ELR (cell line): ENCODE results near the gene CACNA1F.
A peak's percentile ranks its signal among the peaks of the same experiment; 100 is the strongest.

Source experiments
- DNase-seq: peaks from one replicate; pipeline ENCODE4 v3.0.0-alpha.2; 2015; ENCODE audit warnings: low read depth

CACNA1F gene

DNA sequence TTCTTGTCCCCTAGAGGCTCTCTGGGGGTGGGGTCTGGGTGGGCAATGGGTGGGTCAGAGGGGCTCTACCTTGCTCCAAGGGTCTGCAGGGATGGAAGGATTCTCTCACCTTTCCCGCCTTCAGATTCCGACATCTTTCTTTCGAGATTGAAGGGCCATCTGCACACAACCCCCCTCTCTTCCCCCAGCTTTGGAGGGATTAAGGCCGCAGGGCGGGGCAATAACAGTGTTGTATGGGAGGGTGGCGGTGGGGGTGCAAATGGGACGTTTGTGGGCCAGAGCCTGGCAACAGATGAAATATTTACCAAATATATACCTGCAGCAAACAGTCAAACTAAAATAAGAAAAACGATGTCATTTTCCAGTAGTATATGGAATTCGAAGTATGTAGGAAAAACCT lies at the start of gene CACNA1F:
Gene CACNA1F (minus strand): TSS at position 165 of the 400 bp plus-strand sequence. CDS start 31 bp downstream, at position 134.
- DNase-seq, result no peak

DNA sequence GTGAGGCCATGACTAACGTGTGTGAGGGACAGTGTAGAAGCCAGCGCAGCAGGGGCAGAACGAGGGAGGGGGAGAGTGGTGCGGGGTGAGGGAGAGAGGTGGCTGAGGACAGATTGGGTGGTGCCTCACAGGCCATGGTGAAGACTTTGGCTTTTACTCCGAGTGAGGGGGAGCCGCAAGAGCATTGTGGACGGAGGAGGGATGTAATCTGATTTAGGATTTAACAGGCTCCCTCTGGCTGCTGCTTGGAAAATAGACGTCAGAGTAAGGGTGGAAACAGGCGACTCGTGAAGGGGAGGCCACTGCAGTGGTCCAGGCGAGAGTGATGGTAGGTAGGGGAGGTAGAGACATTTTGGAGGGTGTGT lies 49.5 kb upstream of the CACNA1F start:
- peak; percentile 20 for DNase-seq

DNA sequence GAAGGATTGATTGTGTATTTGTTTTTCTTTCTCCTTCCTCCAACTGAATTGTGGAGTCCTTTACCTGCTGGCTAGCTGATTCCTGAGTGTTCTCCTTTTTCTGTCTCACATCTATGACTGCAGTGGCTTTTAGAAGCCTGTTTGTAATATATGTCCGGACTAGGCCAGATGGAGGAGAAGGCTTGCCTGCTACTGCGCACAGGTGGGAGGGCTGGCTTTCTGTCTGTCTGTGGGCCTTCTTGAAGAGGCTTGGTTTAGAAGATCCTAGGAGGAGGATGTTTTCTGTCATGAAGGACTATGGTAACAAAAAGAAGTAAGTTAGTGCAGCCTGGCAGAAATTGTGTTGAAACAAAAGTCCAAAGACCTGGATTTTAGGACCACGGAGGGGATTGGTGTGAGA lies 44.9 kb upstream of the CACNA1F start:
- DNase-seq, result no peak

DNA sequence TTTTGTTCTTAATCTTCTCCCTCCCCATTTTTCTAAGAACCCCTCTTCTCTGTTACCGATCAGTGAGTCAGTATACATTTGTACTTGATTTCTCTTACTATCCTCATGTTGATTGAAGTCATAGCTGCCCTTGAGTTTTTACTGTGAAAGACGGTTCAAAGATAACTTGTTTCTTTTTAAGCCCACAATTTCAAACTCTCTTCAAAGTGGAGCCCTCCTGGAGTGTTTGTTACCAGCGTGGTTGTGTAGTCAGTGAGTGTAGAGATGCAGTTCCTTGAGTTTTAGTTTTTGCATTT lies 44.3 kb upstream of the CACNA1F start:
- no peak for DNase-seq

DNA sequence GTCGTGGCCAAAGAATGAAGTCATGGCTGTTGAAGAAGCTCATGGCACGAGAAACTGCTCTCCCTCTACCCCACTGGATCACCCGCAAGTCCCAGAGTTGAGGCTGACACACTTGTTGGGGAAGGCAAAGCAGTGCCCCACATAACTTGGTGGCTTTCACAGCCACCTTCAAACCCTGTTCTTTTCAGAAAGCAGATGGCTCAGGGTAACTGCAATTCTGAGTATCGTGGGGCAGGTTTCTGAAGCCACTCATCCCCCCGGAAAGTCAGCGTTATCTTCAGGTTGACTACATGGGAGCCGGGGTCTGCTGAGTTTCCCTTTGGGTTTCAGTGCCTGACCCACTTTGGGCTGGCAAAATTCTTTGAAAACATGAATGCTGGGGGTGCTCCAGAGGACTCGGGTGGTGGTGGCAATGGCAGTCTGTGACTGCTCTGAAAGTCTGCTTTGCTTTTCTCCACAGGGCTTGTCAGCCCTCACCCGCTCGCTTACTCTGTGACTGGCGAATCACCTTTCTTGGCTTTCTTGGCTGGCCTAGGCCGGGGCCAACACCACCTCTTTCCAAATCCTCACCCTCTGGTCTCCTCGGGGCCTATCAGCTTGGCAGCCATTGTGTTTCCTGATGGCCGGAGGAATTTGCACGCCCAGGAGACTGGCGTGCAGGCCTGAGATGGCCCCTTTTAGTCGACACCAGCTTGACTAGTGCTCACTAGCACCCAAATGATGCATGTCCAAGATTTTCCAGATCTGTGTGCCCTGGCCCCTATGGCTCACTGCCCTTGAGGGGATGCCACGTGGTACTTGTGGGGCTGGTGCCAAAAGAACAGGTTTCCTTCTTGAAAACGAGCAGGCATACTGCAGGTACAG lies 43.8 kb upstream of the CACNA1F start:
- DNase-seq, result no peak

DNA sequence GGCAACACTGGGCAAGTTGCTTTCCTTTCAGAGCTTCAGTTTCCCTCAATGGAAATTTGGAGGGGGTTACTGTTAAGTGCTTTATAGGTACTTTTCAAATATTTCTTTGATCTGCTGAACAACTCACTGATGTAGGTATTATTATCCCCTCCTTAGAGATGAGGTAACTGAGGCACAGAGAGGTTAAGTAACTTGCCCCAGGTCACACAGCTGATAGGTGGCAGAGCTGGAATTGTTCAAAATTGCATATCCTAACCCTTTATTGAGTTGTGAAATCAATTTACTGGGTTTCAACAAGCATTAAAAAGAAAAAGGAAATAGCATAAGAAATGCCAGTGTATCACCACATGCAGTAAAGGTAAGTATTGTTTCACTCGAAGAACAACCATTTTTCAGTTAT lies 43.1 kb upstream of the CACNA1F start:
- DNase-seq, result no peak

DNA sequence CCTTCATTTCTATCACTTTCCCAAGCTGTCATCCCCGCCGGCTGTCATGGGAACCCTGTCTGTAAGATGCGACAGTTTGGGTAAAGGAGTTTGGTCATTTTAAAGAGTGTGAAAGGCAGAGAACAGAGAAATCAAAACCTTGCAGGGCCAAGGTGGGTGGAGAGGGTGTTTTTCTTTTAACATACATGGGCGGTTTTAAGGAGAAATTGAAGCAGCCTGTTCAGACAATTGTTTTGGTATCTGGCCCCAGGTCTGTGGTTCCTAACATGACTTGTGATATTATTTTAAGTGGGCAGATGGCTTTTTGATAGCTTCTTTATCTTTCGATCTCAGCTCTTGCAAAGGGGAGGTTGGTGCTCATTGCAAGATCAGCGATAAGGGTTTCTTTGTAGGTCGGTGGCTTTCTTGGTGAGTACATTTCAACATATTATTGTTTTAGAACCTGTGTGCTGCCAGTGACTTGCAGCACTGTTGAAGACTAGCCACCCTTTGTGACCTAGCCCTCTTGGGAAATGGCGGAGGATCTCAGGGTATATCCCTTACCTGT lies 40.1 kb upstream of the CACNA1F start:
- DNase-seq, result no peak

DNA sequence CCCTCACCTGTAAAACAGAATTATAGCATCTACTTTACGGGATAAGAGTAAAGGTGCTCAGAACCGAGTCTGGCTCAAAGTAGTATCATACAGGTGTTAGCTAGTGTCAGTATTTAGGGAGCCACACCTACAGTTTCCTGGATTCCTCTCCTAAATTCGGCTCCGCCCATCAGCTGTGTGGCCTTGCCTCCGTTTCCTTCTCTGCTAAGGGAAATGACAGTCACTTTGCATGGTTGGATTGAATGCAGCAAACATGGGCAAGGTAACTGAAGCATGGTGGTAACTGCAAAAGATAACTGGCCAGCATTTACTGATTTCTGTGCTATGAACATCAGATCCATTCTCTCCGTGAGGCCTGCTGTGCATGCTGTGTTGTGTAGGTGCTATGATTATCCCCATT lies 39.3 kb upstream of the CACNA1F start:
- DNase-seq, result no peak

DNA sequence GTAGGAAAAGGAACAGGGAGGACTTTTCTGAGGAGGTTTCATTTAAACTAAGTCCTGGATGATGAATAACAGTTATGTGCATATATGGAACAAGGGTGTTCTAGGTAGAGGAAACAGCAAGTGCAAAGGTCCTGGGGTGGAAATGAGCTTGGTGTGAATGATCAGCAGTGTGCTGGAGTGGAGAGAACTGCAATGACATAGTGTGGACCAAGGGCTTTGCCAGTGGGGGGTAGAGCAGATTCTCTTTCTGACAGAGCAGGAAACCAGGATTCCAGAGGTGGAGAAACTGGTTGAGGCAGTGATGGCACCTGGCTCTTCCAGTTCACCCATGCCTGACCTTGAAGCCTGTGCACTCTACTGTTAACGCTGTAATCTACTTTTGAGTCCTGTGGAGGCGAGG lies 38.2 kb upstream of the CACNA1F start:
- no peak for DNase-seq

GRCh38 chrX:49270249-49270921 lies 37.2 kb upstream of the CACNA1F start:
- DNase-seq, result no peak

- no peak for DNase-seq
Measured at GRCh38 chrX:49269767-49270248, 36.7 kb upstream of the CACNA1F start, which contains the start of gene PPP1R3F. PPP1R3F (plus strand) TSS chrX:49269793; CDS start chrX:49269870, 77 bp downstream.

- DNase-seq, result peak; percentile 97
Measured at GRCh38 chrX:49269010-49269766, 36.0 kb upstream of the CACNA1F start.

GRCh38 chrX:49268702-49269009 lies 35.5 kb upstream of the CACNA1F start:
- DNase-seq, result no peak

DNA sequence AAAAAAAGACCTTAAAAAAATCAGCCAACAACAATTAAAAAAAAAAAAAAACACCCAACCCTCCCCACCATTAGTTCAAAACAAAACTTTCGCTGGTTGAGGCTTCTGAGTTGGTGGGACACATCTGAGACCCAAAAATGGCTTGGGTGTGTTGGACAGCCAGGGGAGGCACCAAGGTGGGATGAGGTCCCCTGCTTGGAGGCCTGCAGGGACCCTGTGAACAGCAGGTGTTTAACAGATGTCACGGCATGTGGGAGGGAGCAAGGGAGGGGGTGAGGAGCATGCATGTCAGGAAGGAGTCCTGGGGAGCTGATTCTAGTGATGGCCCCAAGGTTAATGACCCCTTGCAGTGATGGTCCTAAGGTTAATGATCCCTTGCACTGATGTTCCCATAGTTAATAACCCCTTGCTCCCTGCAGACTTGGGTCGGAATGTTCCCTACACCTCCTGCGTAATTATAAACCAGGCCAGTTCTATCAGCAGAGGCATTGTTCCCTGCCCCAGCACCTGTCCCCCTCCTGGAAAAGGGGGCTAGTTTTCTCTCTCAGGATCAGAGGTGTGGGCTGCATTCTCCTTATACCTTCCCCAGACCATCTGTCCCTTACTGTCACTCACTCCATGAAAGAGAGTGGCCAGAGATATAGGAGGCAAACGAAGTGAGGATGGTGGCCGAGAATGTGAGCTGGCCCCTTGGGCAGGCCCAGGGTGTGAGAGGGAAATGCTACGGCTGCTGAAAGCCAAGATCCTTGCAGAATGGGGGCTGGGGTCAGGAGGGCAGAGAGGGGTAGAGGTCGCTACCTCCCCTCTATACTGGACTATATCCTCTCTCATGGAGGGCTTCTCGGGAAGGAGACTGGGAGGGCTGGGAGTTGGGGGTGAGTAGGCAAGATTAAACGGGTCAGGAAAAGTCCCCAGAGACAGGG lies 33.6 kb upstream of the CACNA1F start:
- no peak for DNase-seq

DNA sequence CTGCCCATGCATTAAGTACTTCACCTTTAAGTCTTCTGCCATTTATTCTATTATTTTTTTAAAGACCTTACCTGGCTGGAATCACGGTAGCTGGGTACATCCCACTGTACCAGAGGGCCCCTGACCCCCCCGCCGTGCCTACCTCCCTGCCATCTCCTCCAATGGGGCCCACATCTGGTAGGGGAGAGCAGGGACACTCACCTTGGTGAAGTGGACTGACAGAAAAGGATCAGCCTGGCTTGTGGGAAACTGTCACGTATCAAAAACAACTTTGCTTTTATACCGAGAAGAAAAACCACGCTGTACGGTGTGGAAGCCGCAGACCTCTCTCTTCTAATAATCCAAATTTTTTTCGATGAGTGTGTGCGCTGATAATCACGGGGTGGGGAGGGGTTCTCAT lies 31.3 kb upstream of the CACNA1F start, which contains the start of gene FOXP3:
Gene FOXP3 (minus strand): TSS at position 251 of the 400 bp plus-strand sequence. CDS start 6,205 bp downstream, outside the sequence.
- DNase-seq, result no peak

DNA sequence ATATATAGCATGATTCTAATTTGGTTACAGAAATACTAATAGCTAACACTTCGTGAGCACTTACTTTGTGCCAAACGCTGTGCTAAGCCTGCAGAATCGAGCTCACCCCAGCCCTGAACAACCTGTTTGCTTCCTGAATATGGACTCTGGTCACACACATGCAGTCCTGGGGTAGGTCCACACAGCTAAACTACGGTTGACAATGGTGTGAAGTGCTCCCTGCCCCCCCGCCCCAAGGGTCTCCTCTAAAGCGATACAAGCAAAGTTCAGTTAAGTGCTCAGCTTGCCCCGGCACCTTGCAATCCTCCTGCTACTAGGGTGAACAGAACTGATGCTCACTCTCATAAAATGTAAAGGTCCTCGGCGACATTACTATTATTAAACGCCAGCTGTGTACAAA lies 30.5 kb upstream of the CACNA1F start:
- no peak for DNase-seq

GRCh38 chrX:49262603-49263002 lies 29.5 kb upstream of the CACNA1F start:
- no peak for DNase-seq

DNA sequence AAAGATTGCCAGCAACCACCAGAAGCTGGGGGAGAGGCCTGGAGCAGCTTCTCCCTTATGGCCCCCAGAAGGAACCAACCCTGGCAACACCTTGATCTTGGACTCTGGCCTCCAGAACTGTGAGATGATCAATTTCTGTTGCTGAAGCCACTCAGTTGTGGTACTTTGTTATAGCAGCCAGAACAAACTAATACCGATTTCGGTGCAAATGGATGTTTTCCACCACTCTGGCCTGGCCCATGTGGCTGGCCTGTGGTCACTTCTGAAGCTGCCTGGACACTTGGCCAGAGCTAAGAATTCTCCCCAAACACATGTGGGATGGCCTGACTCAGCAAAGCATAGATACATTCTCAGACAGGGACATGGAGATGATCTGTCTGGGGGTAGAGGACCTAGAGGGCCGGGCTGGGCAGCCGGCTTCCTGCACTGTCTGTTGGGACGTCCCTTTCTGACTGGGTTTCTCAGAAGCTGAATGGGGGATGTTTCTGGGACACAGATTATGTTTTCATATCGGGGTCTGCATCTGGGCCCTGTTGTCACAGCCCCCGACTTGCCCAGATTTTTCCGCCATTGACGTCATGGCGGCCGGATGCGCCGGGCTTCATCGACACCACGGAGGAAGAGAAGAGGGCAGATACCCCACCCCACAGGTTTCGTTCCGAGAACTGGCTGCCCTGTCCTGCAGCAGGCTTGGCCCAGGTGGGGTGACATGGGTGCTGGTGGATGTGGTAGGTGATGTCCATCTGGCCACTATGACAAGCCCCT lies 27.3 kb upstream of the CACNA1F start:
- no peak for DNase-seq

DNA sequence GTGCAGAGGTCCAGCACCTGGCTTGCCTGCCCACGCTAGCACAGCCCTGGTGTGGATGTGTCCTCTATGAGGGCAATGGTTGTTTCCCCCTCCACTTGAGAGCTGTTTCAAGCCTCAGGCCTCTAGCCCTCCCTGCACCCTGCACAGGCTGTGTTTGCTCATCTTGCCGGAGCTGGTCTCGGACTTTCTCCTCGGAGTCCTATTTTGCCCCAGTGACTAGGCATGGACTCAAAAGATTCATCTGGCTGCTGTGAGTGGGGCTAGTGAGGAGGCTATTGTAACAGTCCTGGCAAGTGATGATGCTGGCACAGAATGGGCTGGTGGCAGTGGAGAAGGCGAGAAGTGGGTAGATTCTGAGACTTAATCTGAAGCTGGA lies 25.6 kb upstream of the CACNA1F start:
- no peak for DNase-seq

DNA sequence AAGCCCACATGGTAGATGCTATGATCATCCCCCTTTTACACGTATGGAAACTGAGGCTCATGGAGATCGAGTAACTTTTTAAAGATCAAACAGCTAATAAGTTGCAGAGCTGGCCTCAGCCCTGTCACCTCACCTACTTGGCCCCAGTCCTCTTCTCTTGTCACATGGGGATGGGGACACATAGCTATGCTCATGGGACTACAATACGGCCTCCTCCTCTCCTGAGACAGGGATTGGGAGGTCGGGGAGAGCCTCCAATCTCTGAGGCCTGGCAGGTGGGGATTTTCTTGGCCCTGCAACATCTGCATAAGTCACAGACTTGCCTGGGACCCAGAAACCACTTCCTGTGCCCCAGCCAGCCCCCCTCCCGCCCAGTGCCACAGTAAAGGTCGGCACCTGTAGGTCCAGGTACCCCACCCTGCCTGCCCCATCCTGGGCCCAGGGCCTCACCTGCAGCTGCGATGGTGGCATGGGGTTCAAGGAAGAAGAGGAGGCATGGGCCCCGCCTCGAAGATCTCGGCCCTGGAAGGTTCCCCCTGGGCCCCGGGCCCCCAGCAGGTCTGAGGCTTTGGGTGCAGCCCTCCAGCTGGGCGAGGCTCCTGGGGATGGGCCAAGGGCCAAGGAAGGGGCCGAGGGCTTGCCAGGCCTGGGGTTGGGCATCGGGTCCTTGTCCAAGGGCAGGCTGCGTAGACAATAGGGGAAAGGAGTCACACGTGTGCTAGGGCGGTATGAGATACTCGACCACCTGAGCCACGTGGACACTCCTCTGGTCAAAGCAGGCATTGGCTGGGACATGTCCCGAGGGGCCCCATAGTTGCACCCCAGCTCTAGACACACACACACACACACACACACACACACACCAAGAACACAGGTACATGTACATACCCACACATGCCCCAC lies 25.0 kb upstream of the CACNA1F start:
- no peak for DNase-seq
